Aorta (tissue), 5 donors: Measurements from ENCODE around the gene SPATA16. TPM values are rescaled to one million over a fixed set of nuclear protein-coding genes. Genes with fewer than 3 reads are reported as not detected.

Experiments
- ATAC-seq: fragments of 200-7000 bp; cut with Tn5 transposase; one replicate; pipeline ENCODE4 v1.9.1; 2022; ENCODE audit warnings: moderate library complexity; ENCODE audit not compliant: low FRiP score
- DNase-seq, 2 donors: peaks; one replicate each; pipeline ENCODE4 v3.0.0-alpha.2; 2020
- H3K27ac ChIP-seq, 2 donors: one replicate each; pipeline ENCODE4 v1.5.1; 2013; ENCODE audit warnings: low read length in 2 of 2, mild to moderate bottlenecking in 2 of 2, moderate library complexity in 2 of 2, control low read depth in 1 of 2, inconsistent platforms in 1 of 2, low read depth in 1 of 2
- H3K27me3 ChIP-seq, 2 donors: one replicate each; pipeline ENCODE4 v1.6.1; 2013; ENCODE audit warnings: control low read depth in 1 of 2, low read length in 1 of 2, mild to moderate bottlenecking in 1 of 2, moderate library complexity in 1 of 2; ENCODE audit not compliant: insufficient read depth in 2 of 2, control insufficient read depth in 1 of 2
- H3K36me3 ChIP-seq, 2 donors: one replicate each; pipeline ENCODE4 v1.6.1; 2013; ENCODE audit warnings: control low read depth in 1 of 2, low read length in 1 of 2, mild to moderate bottlenecking in 1 of 2; ENCODE audit not compliant: insufficient read depth in 2 of 2, control insufficient read depth in 1 of 2
- H3K4me1 ChIP-seq, 2 donors: one replicate each; pipeline ENCODE4 v1.6.1; 2013; ENCODE audit warnings: low read length in 2 of 2, control low read depth in 1 of 2, mild to moderate bottlenecking in 1 of 2, moderate library complexity in 1 of 2; ENCODE audit not compliant: insufficient read depth in 2 of 2, control insufficient read depth in 1 of 2
- H3K4me3 ChIP-seq, 2 donors: one replicate each; pipeline ENCODE4 v1.5.1; 2013; ENCODE audit warnings: low read length in 2 of 2, control low read depth in 1 of 2, mild to moderate bottlenecking in 1 of 2
- H3K9me3 ChIP-seq: one replicate; pipeline ENCODE4 v1.6.1; 2013; ENCODE audit warnings: mild to moderate bottlenecking, low read length; ENCODE audit not compliant: control insufficient read depth
- WGBS, 2 donors: extraction: QIAGEN DNeasy Blood & Tissue Kit; methylation state at CpG; one replicate each; pipeline ENCODE4 v1.1.7; 2013; 5-methylcytosine and 5-hydroxymethylcytosine counted together
- intact Hi-C, 2 donors: fragments of 100-400 bp; cut with DNase I; formaldehyde crosslinking; loops; one replicate each; pipeline versions ENCODE4 v1.14.2 to v1.15.0; 2022
- polyA plus RNA-seq, 2 donors: library from polyadenylated mRNA; stranded (reverse); fragments of 200-250 nt; gene quantifications; one replicate each; pipeline ENCODE4 v1.2.3, GENCODE V29; 2013
- total RNA-seq, 2 donors: library from RNA; stranded (reverse); fragmentation: NEBNext Ultra II Directional; extraction: Animal tissue kit (Norgen Biotek cat#: 25700); gene quantifications; one replicate each; pipeline ENCODE4 v1.2.1, GENCODE V29; 2021
- donor health status: healthy with polysubstance abuse.
- donor health status: Bipolar disorder and iron deficiency.
- donor health status: DM: no; HTN: no; CAD: no.
- donor health status: DM: no; HTN: no; CAD: no.
- donor health status: DM: yes; HTN: yes; CAD: no.

Gene SPATA16
- total and polyA plus RNA-seq, 4 donors: not detected

DNA sequence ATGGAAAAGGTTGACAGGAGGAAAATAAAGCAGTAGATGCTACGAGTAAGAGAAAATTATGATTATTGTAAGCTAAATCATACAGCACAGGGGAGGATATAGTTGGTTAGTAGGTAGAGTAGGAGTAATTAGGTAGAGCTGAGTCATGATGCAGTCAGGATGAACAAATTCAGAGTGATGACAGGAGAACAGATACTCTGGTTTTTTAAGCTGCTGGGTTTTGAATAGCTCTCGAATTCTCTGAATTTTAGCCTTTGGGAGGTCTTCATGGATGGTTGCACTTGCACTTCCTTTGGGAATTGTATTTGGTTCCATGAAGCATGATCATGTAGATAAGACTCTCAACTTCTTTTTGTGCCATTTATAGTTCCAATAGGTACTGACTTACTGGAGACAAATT, 294.3 kb downstream of the SPATA16 start:
- H3K4me3 ChIP-seq: no peak overlapping the region
- H3K27ac ChIP-seq: no peak overlapping the region
- H3K36me3 ChIP-seq: no peaks in the 10 kb centered on the region
- intact Hi-C loops: no loop called here
- 41 to 53% methylated on average over 2 of the region's 2 CpGs for WGBS, 2 donors
- H3K4me1 ChIP-seq: no peaks in the 10 kb centered on the region
- H3K27me3 ChIP-seq: peaks cover 0 to 4% of the 10 kb centered on the region in 2 donors
- DNase-seq (no peak), ATAC-seq (no peak)
- H3K9me3 ChIP-seq: no peaks in the 10 kb centered on the region

DNA sequence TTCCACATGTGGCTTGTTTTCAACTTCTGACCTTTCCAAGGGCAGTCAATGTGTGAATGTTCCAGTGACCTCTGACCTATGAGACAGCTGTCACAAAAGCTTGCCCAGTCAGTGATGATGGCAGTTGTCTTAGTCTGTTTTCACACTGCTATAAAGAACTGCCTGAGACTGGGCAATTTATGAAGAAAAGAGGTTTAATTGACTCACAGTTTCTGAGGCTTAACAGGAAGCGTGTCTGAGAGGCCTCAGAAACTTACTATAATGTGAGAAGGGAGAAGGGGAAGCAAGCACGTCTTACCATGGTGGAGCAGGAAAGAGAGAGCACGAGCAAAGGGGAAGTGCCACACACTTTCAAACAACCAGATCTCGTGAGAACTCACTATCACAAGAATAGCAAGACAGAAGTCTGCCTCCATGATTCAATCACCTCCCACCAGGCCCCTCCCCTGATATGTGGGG, 294.9 kb downstream of the SPATA16 start:
- WGBS, 2 donors: 57 to 62% methylated on average over 4 of the region's 4 CpGs
- peaks cover 0 to 4% of the 10 kb centered on the region in 2 donors for H3K27me3 ChIP-seq
- intact Hi-C loops: no loop called here

GRCh38 chr3:172844428-172844827, 296.6 kb downstream of the SPATA16 start:
- no peak for DNase-seq
- no peak overlapping the region for H3K27ac ChIP-seq
- intact Hi-C loops: no loop called here
- 70 to 79% methylated on average over 4 of the region's 4 CpGs for WGBS, 2 donors
- H3K4me1 ChIP-seq: no peaks in the 10 kb centered on the region
- H3K27me3 ChIP-seq: peaks cover 0 to 4% of the 10 kb centered on the region in 2 donors
- H3K36me3 ChIP-seq: no peaks in the 10 kb centered on the region
- H3K4me3 ChIP-seq: no peak overlapping the region
- no peak for ATAC-seq
- no peaks in the 10 kb centered on the region for H3K9me3 ChIP-seq

More for the DNA sequence above, 294.9 kb downstream of the SPATA16 start:
- no peak overlapping the region for H3K4me3 ChIP-seq
- no peaks in the 10 kb centered on the region for H3K9me3 ChIP-seq
- H3K27ac ChIP-seq: no peak overlapping the region
- DNase-seq (no peak), ATAC-seq (no peak)
- H3K36me3 ChIP-seq: no peaks in the 10 kb centered on the region
- H3K4me1 ChIP-seq: no peaks in the 10 kb centered on the region

DNA sequence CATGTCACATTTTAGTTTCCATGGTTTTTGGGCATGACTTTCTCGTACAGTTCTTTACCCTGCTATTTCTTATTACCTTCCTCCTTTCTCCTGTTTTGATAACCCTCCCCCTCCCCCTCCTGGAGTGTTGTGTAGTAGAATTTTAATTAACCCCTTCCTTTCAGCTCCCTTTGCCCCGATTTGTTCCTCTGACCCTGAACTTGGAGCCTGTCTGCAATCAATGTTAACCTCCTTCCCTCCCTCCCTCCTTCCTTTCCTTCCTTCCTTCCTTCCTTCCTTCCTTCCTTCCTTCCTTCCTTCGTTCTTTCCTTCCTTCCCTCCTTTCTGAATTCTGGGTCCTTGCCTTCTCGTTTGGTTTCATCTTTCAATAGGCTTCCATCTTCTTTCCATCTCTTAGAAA, 300.1 kb downstream of the SPATA16 start:
- Histone ChIP-seq H3K36me3 (no peaks in the 10 kb centered on the region), H3K27me3 (peaks cover 0 to 4% of the 10 kb centered on the region in 2 donors), H3K4me3 (no peak overlapping the region), H3K9me3 (no peaks in the 10 kb centered on the region), H3K27ac (no peak overlapping the region), H3K4me1 (no peaks in the 10 kb centered on the region)
- 47 to 56% methylated on average over 4 of the region's 4 CpGs for WGBS, 2 donors
- ATAC-seq: no peak
- DNase-seq: no peak
- intact Hi-C loops: no loop called here

- intact Hi-C loops: no loop called here
- no peak for ATAC-seq
- 75% methylated on average over 4 of the region's 4 CpGs for WGBS, 2 donors
Measured at GRCh38 chr3:172840463-172840862, 300.6 kb downstream of the SPATA16 start.

DNA sequence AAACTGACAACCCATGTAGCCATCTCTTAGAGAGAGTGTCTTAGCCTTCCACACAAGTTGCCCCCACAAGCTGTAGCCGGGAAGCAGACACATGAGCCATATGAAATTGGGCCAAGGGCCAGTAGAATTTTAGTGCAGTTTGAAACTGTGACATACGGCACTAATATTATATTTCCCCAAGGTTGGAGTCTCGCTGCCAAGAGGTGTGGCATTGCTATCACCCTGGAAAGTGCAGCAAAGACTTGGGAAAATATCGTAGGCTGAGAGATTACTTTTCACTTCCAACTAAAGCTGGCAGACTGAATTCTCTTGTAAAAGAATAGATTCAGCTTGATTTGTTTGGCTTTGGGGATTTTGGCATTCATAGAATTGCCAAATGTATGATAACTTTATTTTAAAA, 301.4 kb downstream of the SPATA16 start:
- no peak for DNase-seq
- H3K4me3 ChIP-seq: no peak overlapping the region
- no peaks in the 10 kb centered on the region for H3K9me3 ChIP-seq
- intact Hi-C loops: loop anchor here in 1 of 2 donors (5.0 kb wide), 1 partner anchor 208 kb away; no protein-coding TSS in a partner anchor
- no peak for ATAC-seq
- H3K4me1 ChIP-seq: no peaks in the 10 kb centered on the region
- H3K36me3 ChIP-seq: no peaks in the 10 kb centered on the region
- peaks cover 0 to 2% of the 10 kb centered on the region in 2 donors for H3K27me3 ChIP-seq
- H3K27ac ChIP-seq: no peak overlapping the region
- WGBS, 2 donors: 2 to 7% methylated on average over 4 of the region's 4 CpGs

More at GRCh38 chr3:172840463-172840862, 300.6 kb downstream of the SPATA16 start:
- H3K27ac ChIP-seq: no peak overlapping the region
- H3K36me3 ChIP-seq: no peaks in the 10 kb centered on the region
- no peaks in the 10 kb centered on the region for H3K9me3 ChIP-seq
- no peak for DNase-seq
- H3K27me3 ChIP-seq: peaks cover 0 to 4% of the 10 kb centered on the region in 2 donors
- H3K4me3 ChIP-seq: no peak overlapping the region
- H3K4me1 ChIP-seq: no peaks in the 10 kb centered on the region
